Measurements from ENCODE around the gene MYO9A. TPM values are rescaled to one million over a fixed set of nuclear protein-coding genes. Genes with fewer than 3 reads are reported as not detected.

Gene MYO9A
- total RNA-seq, 1 experiment from 2014 or later: 21.4 TPM

DNA sequence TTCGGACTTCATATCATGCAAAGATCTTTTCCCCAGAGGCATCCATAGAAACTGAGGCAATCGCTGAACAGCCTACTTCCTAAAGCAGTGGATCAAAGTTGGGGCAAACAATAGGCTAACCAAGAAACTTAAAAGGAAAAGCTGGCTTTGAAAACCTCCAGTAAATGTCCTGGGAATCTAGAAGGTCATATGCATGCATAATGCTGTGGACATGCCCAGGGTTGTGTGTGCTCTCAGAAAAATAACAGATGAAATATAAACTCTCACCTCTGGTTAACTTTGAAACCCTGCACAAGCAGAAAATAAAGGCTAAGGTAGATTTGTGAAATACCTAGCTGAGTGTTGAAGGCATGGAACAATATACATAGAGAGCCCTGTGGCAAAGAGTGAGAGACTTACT is 96.3 kb downstream of the MYO9A start:
- no CpG with 5 or more reads among the region's 2 CpGs for WGBS (ENCODE audit: extremely low coverage, insufficient read length, low lambda C conversion rate)

More for the DNA sequence above, 96.3 kb downstream of the MYO9A start:
- no peaks in the 10 kb centered on the region for H3K79me1 ChIP-seq (ENCODE audit: insufficient read depth, low read depth, low read length, poor library complexity, severe bottlenecking)
- DNase-seq: no peak
- no peak overlapping the region for H4K5ac ChIP-seq (ENCODE audit: insufficient read length, low read depth, low read length)
- H4K8ac ChIP-seq (replicated peaks; ENCODE audit: insufficient read length, low read depth, low read length): no peak overlapping the region
- peaks cover 5 to 13% (median 7%) of the 10 kb centered on the region in 3 experiments; a peak in 6 of 7 replicates for H3K36me3 Mint-ChIP-seq (ENCODE audit: insufficient read depth in 1 of 3, low read depth in 3 of 3)
- no peak overlapping the region for H3T11ph ChIP-seq (ENCODE audit: low read length)
- no peak overlapping the region for H3K14ac ChIP-seq (ENCODE audit: insufficient read depth, low read length)
- H3K79me2 ChIP-seq (ENCODE audit: insufficient read depth, low read length): no peaks in the 10 kb centered on the region
- H3K18ac ChIP-seq (ENCODE audit: insufficient read length, low read depth, low read length): no peak overlapping the region
- H3K27me3 Mint-ChIP-seq (ENCODE audit: low read depth): no peaks in the 10 kb centered on the region
- no peak overlapping the region for H4K91ac ChIP-seq (ENCODE audit: insufficient read length, low read depth, low read length)
- H3K9me3 ChIP-seq (ENCODE audit: control insufficient read depth, low read depth, low read length): no peaks in the 10 kb centered on the region
- H3K23ac ChIP-seq (ENCODE audit: insufficient read length, low read depth, low read length): no peak overlapping the region
- peak overlapping the region; percentile 36 for H2BK120ac ChIP-seq (ENCODE audit: low read depth, low read length, poor library complexity, severe bottlenecking)
- TF ChIP-seq CTCF (conservative IDR thresholded peaks at IDR 0.05): no peak
- no peaks in the 10 kb centered on the region for H3K27me3 ChIP-seq (ENCODE audit: insufficient read depth, low read length)
- H2BK15ac ChIP-seq (ENCODE audit: low read depth, low read length): no peak overlapping the region
- H3K4me1 ChIP-seq (ENCODE audit: insufficient read depth, low read length): no peaks in the 10 kb centered on the region
- no peak overlapping the region for H3K4ac ChIP-seq (ENCODE audit: low read depth, low read length)
- no peak overlapping the region for H3K4me3 Mint-ChIP-seq
- H3K27ac ChIP-seq (ENCODE audit: insufficient read length, low read depth, low read length): no peak overlapping the region
- no peak overlapping the region for H3K56ac ChIP-seq (ENCODE audit: insufficient read length, low read depth, low read length)
- H3K4me1 Mint-ChIP-seq: no peaks in the 10 kb centered on the region
- no peak overlapping the region for H3K4me2 ChIP-seq (ENCODE audit: insufficient read depth, insufficient read length, low read length)
- H3K9ac ChIP-seq (ENCODE audit: extremely low read depth, insufficient read length, low read length): no peak overlapping the region
- H2BK5ac ChIP-seq (ENCODE audit: insufficient read length, low read length): no peak overlapping the region
- H2BK20ac ChIP-seq (ENCODE audit: low read depth, low read length, poor library complexity, severe bottlenecking): no peak overlapping the region
- no peak overlapping the region for H2AK5ac ChIP-seq (ENCODE audit: insufficient read length, low read length)
- H2AFZ ChIP-seq (ENCODE audit: low read length): no peak overlapping the region
- H2BK12ac ChIP-seq (ENCODE audit: insufficient read length, low read depth, low read length): no peak overlapping the region
- no peaks in the 10 kb centered on the region for H4K20me1 ChIP-seq (ENCODE audit: control insufficient read depth, insufficient read depth, insufficient read length)
- H3K27ac Mint-ChIP-seq: no peak overlapping the region
- H3K9me3 Mint-ChIP-seq: peaks cover 0 to 4% of the 10 kb centered on the region in 2 experiments; a peak in 1 of 5 replicates
- H3K23me2 ChIP-seq (ENCODE audit: insufficient read length, low read depth, low read length, poor library complexity, severe bottlenecking): no peaks in the 10 kb centered on the region
